H1 (cell line): ENCODE measurements around the gene PPP1R27. TPM values are rescaled to one million over a fixed set of nuclear protein-coding genes. Genes with fewer than 3 reads are reported as not detected.

Experiments used
- CTCF ChIA-PET: fragments of 300-600 bp; sonication (Branson Sonifier 250); formaldehyde crosslinking; loops from one replicate; lab custom pipeline; 2021; ENCODE audit not compliant: partially characterized antibody; lab: Charles Lee
- POLR2A ChIA-PET: fragments of 300-600 bp; sonication (Branson Sonifier 250); formaldehyde crosslinking; loops from one replicate; lab custom pipeline; 2021; ENCODE audit warnings: inconsistent platforms; ENCODE audit not compliant: partially characterized antibody; lab: Charles Lee
- DNase-seq, 2 experiments: peaks; one replicate each; pipeline versions ENCODE4 v3.0.0 to v3.0.0-alpha.2; 2010 to 2022; ENCODE audit warnings: low spot score in 2 of 2, low read depth in 1 of 2, mixed read lengths in 1 of 2
- FAIRE-seq: peaks from 2 replicates; lab custom pipeline; 2011; peaks lifted over from hg19 to GRCh38; lab: Jason Lieb, UNC
- H2AFZ ChIP-seq: 2 replicates; pipeline ENCODE4 v1.8.1; 2012; ENCODE audit warnings: low read length, inconsistent platforms
- H2AK5ac ChIP-seq: 2 replicates; pipeline ENCODE4 v1.6.1; 2013; ENCODE audit warnings: low read depth, low read length
- H2BK120ac ChIP-seq: replicated peaks from 2 replicates; pipeline ENCODE3; 2013; ENCODE audit warnings: low read depth, low read length, inconsistent platforms
- H2BK12ac ChIP-seq: 2 replicates; pipeline ENCODE4 v1.6.1; 2013; ENCODE audit warnings: low read depth, low read length
- H2BK15ac ChIP-seq: 2 replicates; pipeline ENCODE4 v1.6.1; 2013; ENCODE audit warnings: low read length
- H2BK20ac ChIP-seq: 2 replicates; pipeline ENCODE4 v1.6.1; 2013; ENCODE audit warnings: low read length
- H2BK5ac ChIP-seq: 2 replicates; pipeline ENCODE4 v1.6.1; 2013; ENCODE audit warnings: low read depth, low read length
- H3K14ac ChIP-seq: 2 replicates; pipeline ENCODE4 v1.6.1; 2013; ENCODE audit warnings: inconsistent platforms; ENCODE audit not compliant: insufficient read length
- H3K18ac ChIP-seq: 2 replicates; pipeline ENCODE4 v1.6.1; 2013; ENCODE audit warnings: low read length; ENCODE audit errors: extremely low read depth
- H3K23ac ChIP-seq: 2 replicates; pipeline ENCODE4 v1.6.1; 2013; ENCODE audit warnings: inconsistent platforms; ENCODE audit not compliant: insufficient read length
- H3K23me2 ChIP-seq: 2 replicates; pipeline ENCODE4 v1.6.1; 2013; ENCODE audit warnings: low read depth, low read length
- H3K27ac ChIP-seq: 2 replicates; pipeline ENCODE4 v1.6.1; 2011; ENCODE audit warnings: low read depth, low read length, inconsistent platforms
- H3K27me3 ChIP-seq, 4 experiments: replicated peaks in 1 of 4; 1 replicate in 1 of 4; 2 replicates in 3 of 4; pipeline versions ENCODE4 v1.6.1 to v1.8.1; 2011 to 2013; ENCODE audit warnings: low read length in 3 of 4, mild to moderate bottlenecking in 3 of 4, inconsistent platforms in 2 of 4, mixed read lengths in 2 of 4, moderate library complexity in 1 of 4; ENCODE audit not compliant: control insufficient read depth in 3 of 4, insufficient read depth in 3 of 4; ENCODE audit errors: extremely low read depth in 1 of 4
- H3K36me3 ChIP-seq, 4 experiments: 2 replicates each; pipeline versions ENCODE4 v1.6.1 to v1.8.1; 2011 to 2013; ENCODE audit warnings: mild to moderate bottlenecking in 4 of 4, low read length in 3 of 4, moderate library complexity in 2 of 4, control low read depth in 1 of 4, inconsistent platforms in 1 of 4; ENCODE audit not compliant: insufficient read depth in 4 of 4, control insufficient read depth in 2 of 4
- H3K4ac ChIP-seq: replicated peaks from 2 replicates; pipeline ENCODE3; 2013; ENCODE audit warnings: low read length, low read depth, mixed read lengths, inconsistent platforms; ENCODE audit not compliant: insufficient read length
- H3K4me1 ChIP-seq, 4 experiments: replicated peaks in 1 of 4; 1 replicate in 1 of 4; 2 replicates in 3 of 4; pipeline versions ENCODE4 v1.6.1 to v1.8.1; 2011 to 2013; ENCODE audit warnings: low read length in 3 of 4, inconsistent platforms in 2 of 4, mixed read lengths in 1 of 4; ENCODE audit not compliant: insufficient read depth in 4 of 4, control insufficient read depth in 3 of 4
- H3K4me2 ChIP-seq, 2 experiments: 2 replicates each; pipeline versions ENCODE4 v1.6.1 to v1.8.1; 2011 to 2013; ENCODE audit warnings: low read depth in 2 of 2, low read length in 2 of 2, control low read depth in 1 of 2, inconsistent platforms in 1 of 2, mild to moderate bottlenecking in 1 of 2; ENCODE audit not compliant: insufficient read depth in 1 of 2
- H3K4me3 ChIP-seq, 4 experiments: fragments of 200-600, 300-600 bp in 1 of 4; sonication (generic), shearing (Covaris generic), sonication (Bioruptor Twin) in 1 of 4; 2 replicates each; pipeline versions ENCODE4 v1.5.1 to v1.8.1; 2011 to 2016; ENCODE audit warnings: low read length in 4 of 4, low read depth in 3 of 4, control low read depth in 2 of 4, inconsistent platforms in 2 of 4, mild to moderate bottlenecking in 2 of 4, mixed read lengths in 1 of 4, moderate library complexity in 1 of 4; ENCODE audit not compliant: insufficient read depth in 2 of 4; ENCODE audit errors: extremely low read depth in 1 of 4
- H3K56ac ChIP-seq: replicated peaks from 2 replicates; pipeline ENCODE3; 2013; ENCODE audit warnings: low read depth, mild to moderate bottlenecking, mixed read lengths, low read length, inconsistent platforms; ENCODE audit not compliant: insufficient read length
- H3K79me1 ChIP-seq: 2 replicates; pipeline ENCODE4 v1.6.1; 2013; ENCODE audit warnings: low read depth, low read length, control low read depth
- H3K79me2 ChIP-seq, 2 experiments: 2 replicates each; pipeline versions ENCODE4 v1.6.1 to v1.8.1; 2012 to 2013; ENCODE audit warnings: low read length in 2 of 2, mild to moderate bottlenecking in 2 of 2, inconsistent platforms in 1 of 2; ENCODE audit not compliant: insufficient read depth in 2 of 2, control insufficient read depth in 1 of 2
- H3K9ac ChIP-seq, 4 experiments: replicated peaks in 1 of 4; 1 replicate in 1 of 4; 2 replicates in 3 of 4; pipeline versions ENCODE4 v1.6.1 to v1.8.1; 2011 to 2013; ENCODE audit warnings: low read depth in 3 of 4, low read length in 3 of 4, control low read depth in 2 of 4, mild to moderate bottlenecking in 2 of 4, moderate library complexity in 2 of 4, inconsistent platforms in 1 of 4; ENCODE audit errors: extremely low read depth in 1 of 4
- H3K9me3 ChIP-seq, 2 experiments: 2 replicates each; pipeline versions ENCODE4 v1.6.1 to v1.8.1; 2012 to 2013; ENCODE audit warnings: mild to moderate bottlenecking in 2 of 2, moderate library complexity in 2 of 2, control low read depth in 1 of 2, inconsistent platforms in 1 of 2, low read depth in 1 of 2, low read length in 1 of 2, mixed read lengths in 1 of 2; ENCODE audit not compliant: insufficient read depth in 2 of 2
- H4K20me1 ChIP-seq, 2 experiments: replicated peaks in 1 of 2; 2 replicates each; pipeline versions ENCODE3 to v1.8.1; 2011 to 2013; ENCODE audit warnings: inconsistent platforms in 2 of 2, low read length in 2 of 2, mild to moderate bottlenecking in 1 of 2; ENCODE audit not compliant: insufficient read depth in 2 of 2, control insufficient read depth in 1 of 2
- H4K5ac ChIP-seq: 2 replicates; pipeline ENCODE4 v1.6.1; 2013; ENCODE audit warnings: low read length, low read depth, mixed read lengths, inconsistent platforms; ENCODE audit not compliant: insufficient read length
- H4K8ac ChIP-seq: 2 replicates; pipeline ENCODE4 v1.8.0; 2013; ENCODE audit warnings: mild to moderate bottlenecking, moderate library complexity, low read length, inconsistent platforms; ENCODE audit not compliant: insufficient read depth; ENCODE audit errors: extremely low read depth
- H4K91ac ChIP-seq: replicated peaks from 2 replicates; pipeline ENCODE3; 2013; ENCODE audit warnings: low read length, mixed read lengths, inconsistent platforms; ENCODE audit not compliant: insufficient read length
- BCL11A ChIP-seq, 2 experiments: IDR thresholded peaks; one replicate each; pipeline ENCODE4 v1.6.1; 2011; ENCODE audit warnings: low read depth in 2 of 2, low read length in 2 of 2, mild to moderate bottlenecking in 2 of 2
- CHD1 ChIP-seq: IDR thresholded peaks from 2 replicates; pipeline ENCODE4 v1.6.1; 2012; ENCODE audit warnings: low read depth, low read length, improper control_type of control experiment
- GABPA ChIP-seq: IDR thresholded peaks from 2 replicates; pipeline ENCODE4 v1.6.1; 2011; ENCODE audit warnings: mild to moderate bottlenecking, low read length, moderate library complexity, borderline replicate concordance; ENCODE audit not compliant: insufficient read depth
- JUN ChIP-seq: IDR thresholded peaks from 2 replicates; pipeline ENCODE4 v1.6.1; 2011; ENCODE audit warnings: low read depth, mild to moderate bottlenecking, improper control_type of control experiment, low read length
- JUND ChIP-seq: IDR thresholded peaks from 2 replicates; pipeline ENCODE4 v1.6.1; 2011; ENCODE audit warnings: mild to moderate bottlenecking, improper control_type of control experiment, low read length
- SP1 ChIP-seq: IDR thresholded peaks from 2 replicates; pipeline ENCODE4 v1.6.1; 2011; ENCODE audit warnings: low read depth, low read length
- TAF1 ChIP-seq: IDR thresholded peaks from 2 replicates; pipeline ENCODE4 v1.6.1; 2011; ENCODE audit warnings: mild to moderate bottlenecking, low read depth, low read length
- TBP ChIP-seq: IDR thresholded peaks from 2 replicates; pipeline ENCODE4 v1.6.1; 2011; ENCODE audit warnings: low read depth, low read length, improper control_type of control experiment
- TCF12 ChIP-seq: IDR thresholded peaks from 2 replicates; pipeline ENCODE4 v1.6.1; 2011; ENCODE audit warnings: low read depth, mild to moderate bottlenecking, low read length
- WGBS, 2 experiments: shearing (Covaris generic) in 1 of 2; methylation state at CpG; one replicate each; pipeline versions ENCODE4 v1.1.6 to v1.1.7; 2013 to 2015; ENCODE audit warnings: low lambda C conversion rate in 2 of 2, mixed read lengths in 2 of 2, inconsistent platforms in 1 of 2, low coverage in 1 of 2, missing lambda C conversion rate in 1 of 2; ENCODE audit not compliant: insufficient replicate concordance in 2 of 2, insufficient coverage in 1 of 2, insufficient read length in 1 of 2; ENCODE audit errors: extremely low coverage in 1 of 2, missing lambda C conversion rate in 1 of 2; 5-methylcytosine and 5-hydroxymethylcytosine counted together
- polyA plus RNA-seq, 7 experiments: library from polyadenylated mRNA; depleted of rRNA in 3 of 7; stranded (reverse) in 5 of 7; unstranded in 2 of 7; fragments of >200 nt in 5 of 7; fragments of 200-250 nt in 2 of 7; gene quantifications; 1 replicate in 5 of 7; 2 replicates in 1 of 7; 4 replicates in 1 of 7; pipeline versions ENCODE4 v1.2.1 to v1.2.3, GENCODE V29; 2011 to 2013; ENCODE audit warnings: missing spikeins in 2 of 7, mixed read lengths in 2 of 7
- total RNA-seq: library from RNA; stranded (reverse); fragmentation: NEBNext Ultra II Directional; extraction: Animal tissue kit (Norgen Biotek cat#: 25700); gene quantifications from 2 replicates; pipeline ENCODE4 v1.2.1, GENCODE V29; 2021

The PPP1R27 gene
- total and polyA plus RNA-seq, 2 of the 8 experiments (the other 6 are each of a cell fraction or from before 2014, with no cell fraction given), result 0.27 TPM; not detected in 1

DNA sequence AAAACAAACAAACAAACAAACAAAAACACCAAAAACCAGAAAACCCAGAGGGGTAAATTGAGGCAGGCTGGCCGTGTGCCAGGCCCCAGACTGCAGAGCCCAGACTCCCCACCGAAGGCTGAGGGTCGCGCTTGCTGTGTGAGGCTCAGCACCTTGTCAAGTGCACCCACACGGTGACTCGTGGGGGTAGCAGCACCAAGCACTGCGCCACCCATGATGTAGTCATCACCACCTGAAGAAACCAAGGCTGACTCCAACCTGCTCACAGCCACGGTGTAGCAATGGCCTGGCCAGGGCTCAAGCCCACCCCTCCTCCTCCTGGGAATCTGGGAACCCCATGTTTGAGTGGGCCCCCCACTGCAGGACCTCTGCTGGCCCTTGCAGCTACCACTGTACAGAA lies 13.7 kb downstream of the PPP1R27 start:
- Histone ChIP-seq H3K79me1 (peaks cover 2% of the 10 kb centered on the region; the same call in 1 of the 2 replicates), H3K27ac (no peak overlapping the region), H3K4me3 (no peak overlapping the region), H2BK120ac (no peak overlapping the region), H3K23me2 (no peaks in the 10 kb centered on the region), H3K56ac (no peak overlapping the region), H3K14ac (no peak overlapping the region), H4K91ac (no peak overlapping the region), H3K27me3 (no peaks in the 10 kb centered on the region), H4K5ac (no peak overlapping the region)
- no peak for FAIRE-seq
- CTCF ChIA-PET, result interaction anchor here (0.8 to 2.5 kb wide), 8 partner anchors 8 to 96 kb away, joined by 3 to 19 read pairs (median 6); no protein-coding TSS in a partner anchor
- TF ChIP-seq TBP (no peak), GABPA (no peak), TCF12 (no peak), JUN (no peak), JUND (no peak), SP1 (no peak), BCL11A (IDR thresholded peaks at IDR 0.05; ENCODE audit: low read depth in 2 of 2, low read length in 2 of 2) (no peak), TAF1 (no peak), CHD1 (no peak)
- TF ChIP-seq, all 59 proteins: peak for 0
- Histone ChIP-seq H2BK5ac (no peak overlapping the region), H3K9me3 (no peaks in the 10 kb centered on the region), H3K23ac (no peak overlapping the region), H2BK12ac (no peak overlapping the region), H3K18ac (no peak overlapping the region), H2AK5ac (no peak overlapping the region), H3K79me2 (peaks cover 0 to 2% of the 10 kb centered on the region in 2 experiments; a peak in 1 of 4 replicates), H3K4me1 (peaks cover 0 to 14% (median 8%) of the 10 kb centered on the region in 4 experiments; a peak in 6 of 7 replicates), H2AFZ (no peak overlapping the region), H4K8ac (no peak overlapping the region; the same call in 1 of the 2 replicates), H3K4me2 (no peak overlapping the region), H3K9ac (no peak overlapping the region), H4K20me1 (peaks cover 4 to 9% of the 10 kb centered on the region in 2 experiments), H2BK15ac (0 out of 2 replicates have a peak overlapping the region, but pooled peaks have one; percentile 8), H3K36me3 (no peaks in the 10 kb centered on the region), H2BK20ac (no peak overlapping the region), H3K4ac (no peak overlapping the region)
- no peak for DNase-seq
- POLR2A ChIA-PET, result interaction anchor here (0.7 to 2.3 kb wide), 5 partner anchors 12 to 100 kb away, joined by 4 to 11 read pairs (median 6); partner anchors contain the start of gene MCRIP1
- WGBS, 2 experiments, result 99% methylated on average over 8 of the region's 8 CpGs; no CpG with 5 or more reads in 1 of the 2 experiments
